NCI-H2171 (cell line): ENCODE results near the gene ANKS1B.
"Not testable (repeated sequence)": the region's sequence is repeated elsewhere in the genome, so short reads cannot be mapped to it uniquely, and the experiment has no call there.

Experiments used
- DNase-seq: peaks from one replicate; lab custom pipeline; 2025; lab: John Stamatoyannopoulos, UW

Gene ANKS1B

GRCh38 chr12:98763656-98764055, 1221.1 kb downstream of the ANKS1B start:
- DNase-seq, result no peak

- no peak for DNase-seq
Observed at GRCh38 chr12:98758331-98758730, 1226.4 kb downstream of the ANKS1B start.

GRCh38 chr12:98757455-98757854, 1227.3 kb downstream of the ANKS1B start:
- DNase-seq, result no peak

GRCh38 chr12:98755855-98756254, 1228.9 kb downstream of the ANKS1B start:
- DNase-seq, result not testable (repeated sequence)

- DNase-seq, result no peak
Observed at GRCh38 chr12:98754095-98754494, 1230.6 kb downstream of the ANKS1B start.

- no peak for DNase-seq
Observed at GRCh38 chr12:98752726-98753125, 1232.0 kb downstream of the ANKS1B start.

- no peak for DNase-seq
Observed at GRCh38 chr12:98751580-98752115, 1233.1 kb downstream of the ANKS1B start.

GRCh38 chr12:98750511-98750910, 1234.2 kb downstream of the ANKS1B start:
- no peak for DNase-seq

- no peak for DNase-seq
Observed at GRCh38 chr12:98748463-98748862, 1236.3 kb downstream of the ANKS1B start.

- DNase-seq, result no peak
Observed at GRCh38 chr12:98745578-98746391, 1239.0 kb downstream of the ANKS1B start.

- DNase-seq, result no peak
Observed at GRCh38 chr12:98744680-98745079, 1240.1 kb downstream of the ANKS1B start.

GRCh38 chr12:98743362-98743953, 1241.3 kb downstream of the ANKS1B start:
- DNase-seq, result no peak

GRCh38 chr12:98741556-98742265, 1243.0 kb downstream of the ANKS1B start:
- peak; percentile 79 for DNase-seq

GRCh38 chr12:98741196-98741555, 1243.6 kb downstream of the ANKS1B start:
- DNase-seq, result no peak

GRCh38 chr12:98740751-98741150, 1244.0 kb downstream of the ANKS1B start:
- DNase-seq, result no peak

GRCh38 chr12:98738539-98738938, 1246.2 kb downstream of the ANKS1B start:
- DNase-seq, result no peak

- DNase-seq, result no peak
Observed at GRCh38 chr12:98738002-98738401, 1246.7 kb downstream of the ANKS1B start.

GRCh38 chr12:98737322-98737712, 1247.4 kb downstream of the ANKS1B start:
- DNase-seq, result no peak

GRCh38 chr12:98736352-98737321, 1248.1 kb downstream of the ANKS1B start:
- DNase-seq, result peak; percentile 25

GRCh38 chr12:98735821-98736220, 1248.9 kb downstream of the ANKS1B start:
- DNase-seq, result no peak

- DNase-seq, result no peak
Observed at GRCh38 chr12:98733667-98734350, 1250.9 kb downstream of the ANKS1B start.
